ENCODE data around the gene SGF29. TPM values are rescaled to one million over a fixed set of nuclear protein-coding genes. Genes with fewer than 3 reads are reported as not detected.
A peak's percentile ranks its signal among the peaks of the same experiment; 100 is the strongest.
"Not testable (repeated sequence)": the region's sequence is repeated elsewhere in the genome, so short reads cannot be mapped to it uniquely, and the experiment has no call there.

SGF29 gene
- total RNA-seq, 1 donor from 2014 or later = 20.2 TPM

DNA sequence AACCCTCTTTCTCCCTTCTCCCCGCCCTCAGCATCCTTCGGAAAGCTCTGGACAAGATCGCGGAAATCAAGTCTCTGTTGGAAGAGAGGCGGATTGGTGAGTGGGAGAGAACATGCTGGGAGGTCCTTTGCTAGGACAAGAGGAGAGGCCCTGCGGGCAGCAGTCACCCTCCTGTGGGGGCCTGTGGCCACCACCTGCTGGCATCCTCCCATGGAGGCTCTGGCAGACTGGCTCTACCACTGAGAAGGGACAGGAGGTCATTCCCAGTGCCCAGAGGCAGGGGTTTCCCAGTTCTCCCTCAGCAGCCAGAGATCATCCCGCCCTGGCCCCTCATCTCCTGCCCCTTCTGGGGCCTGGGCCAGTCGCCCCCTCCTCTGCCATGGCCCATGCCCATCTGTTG is 35.3 kb downstream of the SGF29 start:
- no peak for ATAC-seq

DNA sequence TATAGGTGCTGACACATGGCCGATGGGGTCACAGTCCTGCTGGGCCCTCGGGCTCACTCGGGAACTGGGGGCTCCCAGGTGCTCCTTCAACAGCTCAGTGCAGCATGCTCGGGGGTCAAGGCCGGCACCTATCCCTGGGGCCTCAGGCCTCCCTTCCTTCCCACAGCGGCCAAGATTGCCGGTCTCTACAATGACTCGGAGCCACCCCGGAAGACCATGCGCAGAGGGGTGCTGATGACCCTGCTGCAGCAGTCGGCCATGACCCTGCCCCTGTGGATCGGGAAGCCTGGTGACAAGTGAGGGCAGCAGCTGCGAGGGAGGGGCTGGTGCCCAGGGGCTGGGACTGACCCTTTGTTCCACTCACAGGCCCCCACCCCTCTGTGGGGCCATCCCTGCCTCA is 36.2 kb downstream of the SGF29 start:
- intact Hi-C loops (cut with DNase I) = no loop called here
- ATAC-seq = no peak
- peak; percentile 49 for DNase-seq (ENCODE audit: missing footprints)

More for the DNA sequence above, 35.3 kb downstream of the SGF29 start:
- no peak for DNase-seq (ENCODE audit: missing footprints)
- intact Hi-C loops (cut with DNase I) = no loop called here

DNA sequence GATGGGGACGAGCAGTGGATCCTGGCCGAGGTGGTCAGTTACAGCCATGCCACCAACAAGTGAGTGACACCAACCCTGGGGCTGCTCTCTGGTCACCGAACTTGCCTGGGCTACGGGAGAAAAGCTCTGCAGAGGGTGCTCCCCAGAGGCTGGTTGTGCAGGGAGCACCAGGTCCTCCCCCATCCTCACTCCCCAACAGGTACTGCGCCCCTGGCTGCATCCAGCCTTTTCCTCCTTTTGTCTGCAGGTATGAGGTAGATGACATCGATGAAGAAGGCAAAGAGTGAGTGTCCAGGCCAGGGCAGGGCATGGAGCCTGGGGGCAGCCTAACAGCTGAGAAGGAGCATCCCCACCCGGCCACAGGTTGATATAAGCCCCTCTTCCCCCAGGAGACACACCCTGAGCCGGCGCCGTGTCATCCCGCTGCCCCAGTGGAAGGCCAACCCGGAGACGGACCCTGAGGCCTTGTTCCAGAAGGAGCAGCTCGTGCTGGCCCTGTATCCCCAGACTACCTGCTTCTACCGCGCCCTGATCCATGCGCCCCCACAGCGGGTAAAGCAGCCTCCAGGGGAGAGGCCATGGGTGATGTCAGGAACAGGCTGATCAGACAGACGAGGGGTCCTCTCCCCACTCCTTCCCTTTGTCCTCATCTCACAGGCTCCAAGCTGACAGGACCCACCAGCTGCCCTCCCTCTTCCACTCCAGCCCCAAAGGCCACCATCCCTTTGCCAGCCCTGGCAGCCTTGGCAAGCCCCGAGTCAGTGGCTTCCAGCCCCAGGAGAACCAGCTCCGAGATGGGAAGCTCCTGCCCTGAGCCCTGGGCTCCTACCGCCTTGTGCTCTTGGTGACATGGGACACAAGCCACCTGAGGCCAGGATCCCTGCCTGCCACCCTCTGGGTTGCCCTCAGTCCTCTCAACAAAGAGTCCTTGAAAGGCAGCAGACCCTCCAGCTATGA is 36.9 kb downstream of the SGF29 start:
- DNase-seq (ENCODE audit: missing footprints) (no peak), ATAC-seq (no peak)
- intact Hi-C loops (cut with DNase I) = no loop called here

DNA sequence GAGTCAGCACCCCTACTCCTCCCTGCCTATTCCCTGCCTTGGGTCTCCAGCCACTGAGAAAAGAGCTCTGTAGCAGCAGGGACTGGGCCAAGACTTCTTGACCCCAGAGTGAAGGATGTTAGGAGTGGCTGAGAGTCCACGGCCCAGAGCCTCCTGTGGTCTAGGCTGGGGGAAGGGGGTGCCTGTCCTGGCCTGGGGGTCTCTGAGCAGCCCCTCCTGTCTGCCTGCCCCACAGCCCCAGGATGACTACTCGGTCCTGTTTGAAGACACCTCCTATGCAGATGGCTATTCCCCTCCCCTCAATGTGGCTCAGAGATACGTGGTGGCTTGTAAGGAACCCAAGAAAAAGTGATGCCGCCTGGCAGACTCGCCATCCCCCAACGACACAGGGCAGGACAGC is 37.6 kb downstream of the SGF29 start:
- intact Hi-C loops (cut with DNase I) = no loop called here
- no peak for DNase-seq (ENCODE audit: missing footprints)
- ATAC-seq = no peak

DNA sequence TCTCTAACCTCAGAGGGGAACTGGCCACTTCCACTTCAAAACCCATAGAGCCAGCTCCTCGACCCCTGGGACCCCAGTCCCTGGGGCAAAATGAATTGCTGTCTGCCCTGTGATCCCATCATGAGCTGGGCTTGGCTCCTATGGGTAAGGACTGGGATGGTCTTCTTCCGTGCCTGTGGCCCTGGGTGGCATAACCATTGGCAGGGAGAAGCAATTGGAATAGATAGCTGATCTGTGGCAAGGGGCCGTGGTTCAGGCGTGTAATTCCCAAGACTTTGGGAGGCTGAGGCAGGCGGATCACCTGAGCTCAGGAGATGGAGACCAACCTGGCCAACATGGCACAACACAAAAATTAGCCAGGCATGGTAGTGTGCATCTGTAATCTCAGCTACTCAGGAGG is 38.8 kb downstream of the SGF29 start:
- ATAC-seq (no peak), DNase-seq (ENCODE audit: missing footprints) (no peak)
- intact Hi-C loops (cut with DNase I) = no loop called here

DNA sequence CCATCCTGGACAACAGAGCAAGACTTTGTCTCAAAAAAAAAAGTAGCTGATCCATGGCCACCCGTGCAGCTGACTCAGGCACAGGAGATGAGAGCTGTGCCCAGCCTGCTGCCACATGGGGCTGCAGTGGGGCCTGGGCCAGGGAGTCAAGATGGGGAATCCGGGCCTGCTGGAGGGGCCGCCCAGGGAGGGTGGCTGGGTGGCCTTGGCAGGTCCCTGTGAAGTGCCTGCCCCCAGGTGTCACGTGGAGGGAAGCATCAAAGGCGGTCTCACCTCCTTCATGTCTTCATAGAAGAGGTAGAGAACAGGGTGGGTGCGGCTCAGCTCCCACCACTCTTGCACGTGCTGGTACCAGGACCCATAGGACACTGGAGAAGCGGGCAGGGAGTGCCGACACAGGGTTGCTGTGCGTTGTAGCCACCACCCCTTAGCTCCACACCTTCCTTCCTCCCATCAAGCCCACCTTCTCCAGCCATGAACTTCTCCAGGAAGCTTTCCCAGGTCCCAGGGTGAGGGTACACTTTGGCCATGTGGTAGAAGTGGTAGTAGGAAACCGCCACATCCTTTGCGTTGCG is 39.3 kb downstream of the SGF29 start:
- ATAC-seq = no peak
- intact Hi-C loops (cut with DNase I) = no loop called here
- no peak for DNase-seq (ENCODE audit: missing footprints)

DNA sequence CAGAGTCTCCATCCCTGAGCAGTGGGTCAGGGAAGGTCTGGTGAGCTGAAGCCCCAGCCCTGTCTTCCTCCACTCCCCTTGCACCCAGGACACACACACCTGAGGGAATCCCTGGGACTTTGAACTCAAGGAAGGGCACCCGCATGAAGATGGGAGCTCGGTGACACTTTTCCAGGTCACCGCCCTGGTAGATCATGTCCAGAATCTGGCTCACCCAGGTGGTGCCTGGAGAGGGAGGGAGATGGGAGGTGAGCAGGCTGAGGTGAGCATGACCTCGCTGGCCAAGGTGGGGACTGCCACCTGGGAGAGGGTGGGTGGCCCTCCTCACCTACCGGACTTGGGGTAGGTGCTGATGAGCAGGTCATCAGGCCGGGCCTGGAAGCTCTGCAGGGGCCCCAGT is 41.7 kb downstream of the SGF29 start:
- DNase-seq (ENCODE audit: missing footprints); intact Hi-C loops (cut with DNase I); ATAC-seq: not testable (repeated sequence)

DNA sequence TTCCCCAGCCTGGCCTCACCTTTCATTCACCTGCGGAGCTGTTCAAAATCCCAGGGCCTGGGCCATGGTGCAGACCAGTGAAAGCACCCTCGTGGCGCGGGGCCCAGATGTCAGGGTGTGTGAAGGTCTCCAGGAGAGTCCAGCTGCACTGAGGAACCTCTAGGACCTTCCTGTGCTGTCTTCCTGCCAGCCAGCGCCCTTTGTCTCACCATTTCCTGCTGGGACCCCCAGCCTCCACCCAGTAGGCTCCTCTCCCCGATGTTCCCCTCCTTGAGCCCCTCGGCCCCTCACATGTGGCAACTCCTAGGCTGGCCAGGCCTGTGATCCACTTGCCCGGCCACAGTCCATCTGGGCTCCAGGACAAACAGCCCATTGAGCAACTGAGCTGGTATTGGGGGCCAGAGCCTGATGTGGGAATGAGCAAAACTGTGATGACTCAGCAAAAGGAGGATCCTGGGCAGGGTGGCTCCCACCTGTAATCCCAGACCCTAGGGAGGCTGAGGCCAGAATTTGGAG is 42.5 kb downstream of the SGF29 start:
- intact Hi-C loops (cut with DNase I) = no loop called here
- ATAC-seq (no peak), DNase-seq (ENCODE audit: missing footprints) (no peak)

DNA sequence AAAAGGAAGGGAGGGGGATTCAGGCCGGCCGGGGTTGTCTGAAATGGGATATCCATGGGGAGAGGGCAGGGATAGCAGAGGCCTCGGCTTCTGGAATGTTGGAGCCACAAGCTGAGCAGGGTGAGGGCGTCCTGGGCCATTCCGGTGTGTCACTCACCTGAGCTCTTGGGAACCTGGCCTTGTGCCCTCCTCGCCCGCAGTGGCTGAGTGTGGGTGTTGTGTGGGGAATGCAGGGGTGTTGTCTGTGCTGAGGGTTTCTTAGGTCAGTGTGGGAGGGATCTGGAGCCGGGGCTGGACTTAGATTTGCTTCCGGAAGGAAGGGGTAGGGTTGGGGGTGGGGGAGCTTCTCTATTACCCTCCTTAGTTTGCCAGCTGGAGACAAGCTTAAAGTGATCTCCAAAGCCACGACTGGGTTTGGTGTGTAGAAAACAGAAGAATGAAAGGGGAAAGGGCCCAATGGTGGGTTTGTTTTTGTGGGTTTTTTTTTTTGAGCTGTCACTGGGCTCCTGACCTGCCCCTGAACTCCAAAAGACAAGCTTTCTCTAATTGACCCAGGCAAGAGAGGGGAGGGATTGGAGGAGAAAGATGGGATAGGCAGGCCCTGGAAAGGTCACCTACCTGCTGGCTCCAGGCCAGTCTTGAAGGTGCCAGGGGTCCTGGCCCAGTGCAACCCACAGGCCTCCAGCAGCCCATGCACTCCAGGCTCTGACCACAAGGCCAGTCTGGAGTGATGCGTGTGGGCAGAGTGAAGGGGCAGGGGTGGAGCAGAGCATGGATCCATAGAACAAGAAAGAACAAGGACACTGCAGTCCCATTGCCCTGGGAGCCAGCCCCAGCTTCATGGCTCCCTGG is 43.3 kb downstream of the SGF29 start, which contains the start of gene SULT1A2:
Gene SULT1A2 (minus strand): TSS at position 211 of the 852 bp plus-strand sequence. CDS start 1,120 bp downstream, outside the sequence.
- ATAC-seq (peak; percentile 45), DNase-seq (ENCODE audit: missing footprints) (no peak)
- intact Hi-C loops (cut with DNase I) = no loop called here

DNA sequence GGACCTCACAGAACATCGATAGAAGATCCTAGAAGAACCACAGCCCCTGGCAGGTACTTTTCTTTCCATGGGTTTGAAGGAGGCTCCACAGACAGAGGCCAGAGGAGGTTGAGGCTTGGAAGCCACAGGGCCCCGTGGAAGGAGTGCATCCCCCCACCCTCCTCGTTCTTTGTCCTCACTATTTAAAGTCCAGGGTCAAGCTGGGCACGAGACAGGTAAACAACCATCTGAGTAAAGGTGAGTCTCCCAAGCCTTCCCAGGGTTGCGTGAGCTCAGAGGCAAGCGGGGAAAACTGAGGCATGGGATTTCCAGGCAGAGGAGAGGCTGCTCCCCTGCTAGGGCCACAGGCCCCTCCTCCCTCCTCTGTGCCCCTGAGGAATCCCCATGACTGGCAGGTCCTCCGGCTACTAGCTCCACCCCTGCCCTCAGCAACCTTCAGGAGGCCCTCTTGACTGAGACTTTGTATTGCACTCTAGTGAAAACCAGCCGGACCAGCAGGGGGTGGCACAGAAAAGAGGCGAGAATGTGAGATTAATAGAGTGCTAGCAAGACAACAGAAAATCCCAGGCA is 44.1 kb downstream of the SGF29 start:
- ATAC-seq (no peak), DNase-seq (ENCODE audit: missing footprints) (no peak)
- intact Hi-C loops (cut with DNase I) = no loop called here

DNA sequence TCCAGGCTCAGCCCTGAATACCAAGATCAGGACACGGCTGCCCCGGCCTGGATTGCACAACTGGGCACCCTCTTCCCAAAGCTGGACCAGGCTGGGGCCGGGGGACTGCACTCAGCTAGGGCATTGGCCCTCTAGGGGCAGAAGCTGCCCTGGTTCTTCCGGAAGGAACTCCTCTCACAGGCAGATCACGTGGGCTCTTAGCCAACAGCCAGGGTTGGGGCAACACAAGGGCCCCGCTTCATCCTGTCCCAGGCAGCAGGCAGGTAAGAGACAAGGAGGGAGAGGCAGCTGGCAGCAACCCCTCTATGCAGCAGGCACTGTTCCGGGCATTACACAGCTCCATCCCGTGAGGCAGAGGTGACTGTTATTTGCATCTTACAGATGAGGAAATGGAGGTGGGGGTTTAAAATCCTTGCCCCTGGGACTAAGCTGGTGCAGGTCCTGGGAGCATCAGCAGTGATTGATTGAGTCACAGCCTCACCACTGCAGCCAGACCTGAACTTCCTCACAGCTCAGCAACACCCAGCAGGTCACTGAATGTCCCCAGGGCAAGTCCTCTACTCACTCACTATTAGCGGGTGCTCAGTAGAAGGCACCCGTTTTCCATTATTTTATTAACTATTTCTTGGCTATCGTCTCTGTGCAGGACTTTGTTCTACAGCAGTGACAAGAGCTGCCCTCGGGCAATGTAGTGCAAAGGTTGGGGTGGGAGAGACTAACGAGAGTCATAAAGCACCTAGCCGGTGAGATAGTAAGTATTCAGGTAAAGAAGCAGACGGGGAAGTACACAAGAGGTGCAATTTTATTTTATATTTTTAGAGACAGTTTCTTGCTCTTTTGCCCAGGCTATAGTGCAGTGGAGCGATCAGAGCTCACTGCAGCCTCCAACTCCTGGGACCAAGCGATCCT is 45.9 kb downstream of the SGF29 start:
- peak; percentile 23 for ATAC-seq
- intact Hi-C loops (cut with DNase I); DNase-seq (ENCODE audit: missing footprints): not testable (repeated sequence)

DNA sequence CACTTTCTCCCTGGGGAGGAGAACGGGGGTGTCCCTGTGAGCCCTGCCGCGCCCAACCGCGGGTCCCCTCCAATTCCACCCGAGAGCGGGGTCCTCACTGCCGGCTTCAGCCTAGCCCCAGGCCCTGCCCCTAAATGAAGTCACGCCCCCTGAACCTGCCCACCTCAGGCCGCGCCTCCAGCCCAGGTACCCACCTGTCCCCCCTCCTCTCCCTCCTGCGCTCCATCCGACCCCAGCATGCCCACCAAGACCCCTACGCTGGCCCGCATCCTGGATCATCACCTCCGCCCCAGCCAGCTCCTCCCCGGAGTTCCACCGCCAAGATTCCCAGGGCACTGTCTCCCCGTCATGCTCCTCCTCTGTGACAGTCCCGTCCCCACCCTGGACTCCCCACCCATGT is 47.2 kb downstream of the SGF29 start:
- ATAC-seq; DNase-seq (ENCODE audit: missing footprints); intact Hi-C loops (cut with DNase I): not testable (repeated sequence)

DNA sequence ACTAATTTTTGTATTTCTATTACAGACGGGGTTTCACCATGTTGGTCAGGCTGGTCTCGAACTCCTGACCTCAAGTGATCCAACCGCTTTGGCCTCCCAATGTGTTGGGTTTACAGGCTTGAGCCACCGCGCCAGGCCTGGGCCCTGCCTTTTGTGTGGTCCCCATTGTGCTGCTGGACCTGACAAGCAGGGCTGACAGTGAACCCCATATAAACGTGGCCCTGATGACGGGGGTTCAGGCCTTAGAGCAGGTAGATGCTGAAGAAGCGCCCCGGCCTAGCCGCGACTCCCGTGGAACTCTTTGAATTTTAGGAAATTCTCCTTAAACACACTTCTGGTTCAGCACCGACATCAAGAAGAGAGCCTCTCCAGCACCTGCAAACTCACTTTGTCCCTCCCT is 47.9 kb downstream of the SGF29 start:
- DNase-seq (ENCODE audit: missing footprints); intact Hi-C loops (cut with DNase I); ATAC-seq: not testable (repeated sequence)

DNA sequence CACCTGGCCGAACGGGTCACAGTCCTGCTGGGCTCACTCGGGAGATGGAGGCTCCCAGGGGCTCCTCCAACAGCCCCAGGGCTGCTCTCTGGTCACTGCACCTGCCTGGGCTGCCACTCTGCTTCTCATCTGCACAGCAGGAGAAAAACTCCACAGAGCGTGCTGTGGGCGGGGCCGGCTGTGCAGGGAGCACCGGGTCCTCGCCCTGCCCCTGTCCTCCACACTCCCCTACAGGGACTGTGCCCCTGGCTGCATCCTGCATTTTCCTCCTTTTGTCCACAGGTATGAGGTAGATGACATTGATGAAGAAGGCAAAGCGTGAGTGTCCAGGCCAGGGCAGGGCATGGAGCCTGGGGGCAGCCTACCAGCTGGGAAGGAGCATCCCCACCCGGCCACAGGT is 48.3 kb downstream of the SGF29 start:
- intact Hi-C loops (cut with DNase I); DNase-seq (ENCODE audit: missing footprints); ATAC-seq: not testable (repeated sequence)

DNA sequence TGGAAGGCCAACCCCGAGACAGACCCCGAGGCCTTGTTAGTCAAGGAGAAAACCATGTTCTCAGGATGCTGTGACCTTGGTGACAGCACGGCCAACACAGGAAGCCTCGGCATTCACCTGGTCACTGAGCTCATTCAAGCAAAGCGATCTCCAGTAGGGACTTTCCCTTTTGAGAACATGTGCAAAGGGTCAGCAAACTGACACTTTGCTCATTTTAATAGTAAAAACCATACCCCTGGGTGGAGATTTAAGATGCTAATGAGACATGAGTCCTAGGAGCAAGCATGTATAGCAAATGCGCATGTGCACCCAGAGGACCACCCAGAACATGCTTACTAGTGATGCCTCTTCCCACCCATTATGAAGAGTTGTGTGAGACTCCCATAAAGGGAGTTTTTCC is 48.8 kb downstream of the SGF29 start:
- DNase-seq (ENCODE audit: missing footprints) (no peak), ATAC-seq (no peak)
- intact Hi-C loops (cut with DNase I) = no loop called here

DNA sequence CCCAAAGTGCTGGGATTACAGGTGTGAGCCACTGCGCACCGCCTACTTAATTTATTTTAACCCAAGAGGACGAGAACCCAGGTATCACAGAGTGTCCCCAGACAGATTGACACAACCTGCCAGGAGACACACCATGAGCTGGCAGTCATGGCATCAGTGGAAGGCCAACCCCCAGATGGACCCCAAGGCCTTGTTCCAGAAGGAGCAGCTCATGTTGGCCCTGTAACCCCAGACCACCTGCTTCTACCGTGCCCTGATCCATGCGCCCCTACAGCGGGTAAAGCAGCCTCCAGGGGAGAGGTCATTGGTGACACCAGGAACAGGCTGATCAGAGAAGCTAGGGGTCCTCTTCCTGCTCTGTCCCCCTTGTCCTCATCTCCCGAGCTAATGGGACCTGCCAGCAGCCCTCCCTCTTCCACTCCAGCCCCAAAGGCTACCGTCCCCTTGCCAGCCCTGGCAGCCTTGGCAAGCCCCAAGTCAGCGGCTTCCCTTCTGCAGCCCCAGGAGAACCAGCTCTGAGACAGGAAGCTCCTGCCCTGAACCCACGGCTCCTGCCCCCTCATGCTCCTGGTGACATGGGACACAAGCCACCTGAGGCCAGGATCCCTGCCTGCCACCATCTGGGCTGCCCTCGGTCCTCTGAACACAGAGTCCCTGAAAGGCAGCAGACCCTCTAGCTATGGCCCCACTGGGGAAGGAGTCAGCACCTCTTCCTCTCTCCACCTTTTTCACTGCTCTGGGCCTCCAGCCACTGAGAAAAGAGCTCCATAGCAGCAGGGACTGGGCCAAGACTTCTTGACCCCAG is 49.9 kb downstream of the SGF29 start:
- intact Hi-C loops (cut with DNase I) = no loop called here
- ATAC-seq (no peak), DNase-seq (ENCODE audit: missing footprints) (no peak)

DNA sequence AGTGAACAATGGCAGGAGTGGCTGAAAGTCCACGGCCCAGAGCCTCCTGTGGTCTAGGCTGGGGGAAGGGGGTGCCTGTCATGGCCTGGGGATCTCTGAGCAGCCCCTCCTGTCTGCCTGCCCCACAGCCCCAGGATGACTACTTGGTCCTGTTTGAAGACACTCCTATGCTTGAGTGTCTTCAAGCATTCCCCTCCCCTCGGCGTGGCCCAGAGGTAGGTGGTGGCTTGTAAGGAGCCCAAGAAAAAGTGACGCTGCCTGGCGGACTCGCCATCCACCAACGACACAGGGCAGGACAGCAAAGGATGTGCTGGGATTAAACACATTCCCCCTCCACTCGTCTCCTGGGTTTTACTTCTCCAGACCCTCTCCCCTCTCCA is 50.5 kb downstream of the SGF29 start:
- DNase-seq (ENCODE audit: missing footprints) (no peak), ATAC-seq (no peak)
- intact Hi-C loops (cut with DNase I) = no loop called here

All from Right ventricle myocardium inferior (tissue), 1 donor.